OCI-LY7 (cell line): Measurements from ENCODE around the gene CHRNB4. TPM values are rescaled to one million over a fixed set of nuclear protein-coding genes. Genes with fewer than 3 reads are reported as not detected.

Source experiments
- BruUV-seq: library from RNA; stranded (reverse); fragments of 400-500 nt; replicated peaks from 2 replicates; lab custom pipeline; 2021; lab: Mats Ljungman, UMichigan
- CTCF ChIA-PET: fragments of 300-600 bp; sonication (Branson Sonifier 250); formaldehyde crosslinking; loops from one replicate; lab custom pipeline; 2022; ENCODE audit warnings: antibody characterized with exemption; ENCODE audit not compliant: unreplicated experiment; lab: Charles Lee
- POLR2A ChIA-PET: fragments of 300-600 bp; sonication (Branson Sonifier 250); formaldehyde crosslinking; loops from one replicate; lab custom pipeline; 2022; ENCODE audit warnings: antibody characterized with exemption; lab: Charles Lee
- DNase-seq: peaks from one replicate; pipeline ENCODE4 v3.0.0-alpha.2; 2015; ENCODE audit warnings: low spot score
- H2AFZ ChIP-seq: fragments of 200-600 bp; sonication (generic), shearing (Covaris generic); 2 replicates; pipeline ENCODE4 v1.6.1; 2014; ENCODE audit warnings: mild to moderate bottlenecking, antibody characterized with exemption, low read length, moderate library complexity
- H3K27ac ChIP-seq: fragments of 200-600 bp; sonication (generic); 2 replicates; pipeline ENCODE4 v1.5.1; 2014; ENCODE audit warnings: mixed run types, low read depth, mild to moderate bottlenecking, moderate library complexity, low read length, inconsistent platforms; ENCODE audit not compliant: poor library complexity, severe bottlenecking
- H3K36me3 ChIP-seq: fragments of 200-600 bp; sonication (generic); 2 replicates; pipeline ENCODE4 v1.6.1; 2014; ENCODE audit warnings: mild to moderate bottlenecking, antibody characterized with exemption, low read length, moderate library complexity, mixed read lengths; ENCODE audit not compliant: insufficient read depth
- H3K4me1 ChIP-seq: fragments of 200-600 bp; sonication (generic); 2 replicates; pipeline ENCODE4 v1.5.1; 2014; ENCODE audit warnings: mild to moderate bottlenecking, low read length; ENCODE audit not compliant: insufficient read depth, poor library complexity, severe bottlenecking
- H3K4me2 ChIP-seq: fragments of 200-600 bp; sonication (generic); 2 replicates; pipeline ENCODE4 v1.6.1; 2014; ENCODE audit warnings: mild to moderate bottlenecking, low read length
- H3K4me3 ChIP-seq: fragments of 200-600 bp; sonication (generic); 2 replicates; pipeline ENCODE4 v1.5.1; 2014; ENCODE audit warnings: mild to moderate bottlenecking, low read depth, low read length; ENCODE audit not compliant: poor library complexity, severe bottlenecking
- H3K79me2 ChIP-seq: fragments of 200-600 bp; sonication (generic); 2 replicates; pipeline ENCODE4 v1.6.1; 2016; ENCODE audit warnings: low read depth, mild to moderate bottlenecking, low read length, moderate library complexity, mixed read lengths; ENCODE audit not compliant: insufficient read depth
- H3K9me2 ChIP-seq: fragments of 200-600 bp; sonication (generic); 2 replicates; pipeline ENCODE4 v1.6.1; 2016; ENCODE audit warnings: mild to moderate bottlenecking, low read length, mixed read lengths; ENCODE audit not compliant: insufficient read depth
- H3K9me3 ChIP-seq: fragments of 200-600 bp; sonication (generic); 2 replicates; pipeline ENCODE4 v1.6.1; 2014; ENCODE audit warnings: mild to moderate bottlenecking, mixed run types, low read length, mixed read lengths
- H4K20me1 ChIP-seq: fragments of 200-600 bp; sonication (generic); 2 replicates; pipeline ENCODE4 v1.6.1; 2014; ENCODE audit warnings: mild to moderate bottlenecking, antibody characterized with exemption, low read length, moderate library complexity, mixed read lengths; ENCODE audit not compliant: insufficient read depth
- CTCF ChIP-seq: fragments of 200-600 bp; sonication (generic); conservative IDR thresholded peaks from 2 replicates; pipeline ENCODE4 v1.5.1; 2014; ENCODE audit warnings: mild to moderate bottlenecking, antibody characterized with exemption, low read length, moderate library complexity, mixed read lengths
- EZH2phosphoT487 ChIP-seq: fragments of 200-600 bp; sonication (generic); IDR thresholded peaks from 2 replicates; pipeline ENCODE4 v1.6.1; 2018; ENCODE audit warnings: low read depth, borderline replicate concordance, mild to moderate bottlenecking, mixed run types, antibody characterized with exemption, low read length, moderate library complexity, mixed read lengths
- intact Hi-C: fragments of 100-400 bp; cut with micrococcal nuclease; formaldehyde crosslinking; loops from one replicate; pipeline ENCODE4 v1.10.0; 2022; ENCODE audit not compliant: unreplicated experiment
- total RNA-seq, 2 experiments: library from RNA; depleted of rRNA in 1 of 2; stranded (reverse); fragments of >200 nt in 1 of 2; shearing (Covaris generic) in 1 of 2; gene quantifications; 2 replicates each; pipeline ENCODE4 v1.2.3, GENCODE V29; 2014 to 2022

The CHRNB4 gene
- total RNA-seq, 2 experiments from 2014 or later, result not detected

GRCh38 chr15:78637776-78638435 is 3.1 kb downstream of the CHRNB4 start:
- Histone ChIP-seq H3K27ac (no peak overlapping the region), H2AFZ (no peak overlapping the region), H4K20me1 (no peaks in the 10 kb centered on the region), H3K4me1 (no peaks in the 10 kb centered on the region), H3K4me3 (no peak overlapping the region), H3K36me3 (no peaks in the 10 kb centered on the region), H3K9me3 (0 out of 2 replicates have a peak, but pooled peaks cover 6% of the 10 kb centered on the region), H3K79me2 (no peaks in the 10 kb centered on the region), H3K4me2 (no peak overlapping the region), H3K9me2 (no peaks in the 10 kb centered on the region)
- no TSS peak for BruUV-seq
- no peak for TF ChIP-seq CTCF
- no peak for TF ChIP-seq EZH2phosphoT487
- no peak for DNase-seq
- intact Hi-C loops, result loop anchor here (1.0 to 5.0 kb wide), 2 partner anchors 71 to 114 kb away; no protein-coding TSS in a partner anchor
- POLR2A ChIA-PET, result no interaction called here
- CTCF ChIA-PET, result no interaction called here

- ChIA-PET POLR2A (no interaction called here), CTCF (no interaction called here)
- no peaks in the 10 kb centered on the region for H3K9me2 ChIP-seq
- H3K9me3 ChIP-seq, result 0 out of 2 replicates have a peak, but pooled peaks cover 6% of the 10 kb centered on the region
- no peak overlapping the region for H2AFZ ChIP-seq
- no peaks in the 10 kb centered on the region for H3K79me2 ChIP-seq
- intact Hi-C loops, result loop anchor here (5.0 kb wide), 1 partner anchor 116 kb away; no protein-coding TSS in a partner anchor
- no peaks in the 10 kb centered on the region for H3K36me3 ChIP-seq
- no peak overlapping the region for H3K27ac ChIP-seq
- no TSS peak for BruUV-seq
- H3K4me1 ChIP-seq, result no peaks in the 10 kb centered on the region
- H4K20me1 ChIP-seq, result no peaks in the 10 kb centered on the region
- no peak for TF ChIP-seq CTCF
- TF ChIP-seq EZH2phosphoT487, result no peak
- H3K4me2 ChIP-seq, result no peak overlapping the region
- no peak for DNase-seq
- H3K4me3 ChIP-seq, result no peak overlapping the region
These were observed 4.6 kb downstream of the CHRNB4 start for GRCh38 chr15:78636378-78636859.

GRCh38 chr15:78635346-78635745 is 5.7 kb downstream of the CHRNB4 start:
- Histone ChIP-seq H3K27ac (no peak overlapping the region), H3K36me3 (no peaks in the 10 kb centered on the region), H3K4me2 (no peak overlapping the region), H3K4me1 (no peaks in the 10 kb centered on the region), H4K20me1 (no peaks in the 10 kb centered on the region), H2AFZ (no peak overlapping the region), H3K9me2 (no peaks in the 10 kb centered on the region), H3K9me3 (0 out of 2 replicates have a peak, but pooled peaks cover 6% of the 10 kb centered on the region), H3K4me3 (no peak overlapping the region), H3K79me2 (no peaks in the 10 kb centered on the region)
- DNase-seq, result no peak
- intact Hi-C loops, result loop anchor here (5.0 kb wide), 1 partner anchor 117 kb away; no protein-coding TSS in a partner anchor
- TF ChIP-seq EZH2phosphoT487 (no peak), CTCF (no peak)
- ChIA-PET CTCF (no interaction called here), POLR2A (no interaction called here)
- no TSS peak for BruUV-seq
